Astrocyte (in vitro differentiated cells and primary cell): Measurements from ENCODE around the gene DNAJB1.

Experiments
- EZH2 ChIP-seq: IDR thresholded peaks from 2 replicates; pipeline ENCODE4 v1.6.1; 2012; ENCODE audit warnings: mild to moderate bottlenecking, low read length, inconsistent platforms; ENCODE audit not compliant: insufficient read depth
- TF ChIP-seq, protein P1 (sequence below): IDR thresholded peaks from 2 replicates; pipeline ENCODE4 v1.5.1; 2011; ENCODE audit warnings: low read depth, mild to moderate bottlenecking, inconsistent platforms, low read length, moderate library complexity; ENCODE audit not compliant: insufficient read depth

DNA sequence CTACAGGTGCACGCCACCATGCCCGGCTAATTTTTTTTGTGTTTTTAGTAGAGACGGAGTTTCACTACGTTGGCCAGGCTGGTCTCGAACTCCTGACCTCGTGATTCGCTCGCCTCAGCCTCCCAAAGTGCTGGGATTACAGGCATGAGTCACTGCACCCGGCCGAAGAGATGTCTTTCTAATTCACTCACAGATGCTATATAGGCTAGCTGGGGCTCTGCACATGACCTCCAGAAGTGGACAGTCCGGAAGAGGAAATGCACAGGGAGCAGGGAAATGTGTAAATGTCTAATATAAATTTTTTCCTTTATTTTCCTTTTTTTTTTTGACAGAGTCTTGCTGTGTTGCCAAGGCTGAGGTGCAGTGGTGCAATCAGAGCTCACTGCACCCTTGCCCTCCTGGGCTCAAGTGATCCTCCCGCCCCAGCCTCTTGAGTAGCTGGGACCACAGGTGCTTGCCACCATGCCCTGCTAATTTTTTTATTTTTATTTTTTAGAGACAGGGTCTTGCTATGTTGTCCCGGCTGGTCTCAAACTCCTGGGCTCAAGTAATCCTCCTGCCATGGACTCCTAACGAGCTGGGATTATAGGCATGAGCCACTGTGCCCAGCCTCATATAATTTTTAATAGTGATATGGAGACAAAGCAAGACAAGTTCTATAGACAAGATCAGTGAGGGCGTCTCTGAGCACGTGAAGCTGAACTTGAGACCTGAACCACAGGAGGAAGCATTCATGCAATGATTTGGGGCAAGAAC, 30.6 kb downstream of the DNAJB1 start:
- TF ChIP-seq, protein P1, sequence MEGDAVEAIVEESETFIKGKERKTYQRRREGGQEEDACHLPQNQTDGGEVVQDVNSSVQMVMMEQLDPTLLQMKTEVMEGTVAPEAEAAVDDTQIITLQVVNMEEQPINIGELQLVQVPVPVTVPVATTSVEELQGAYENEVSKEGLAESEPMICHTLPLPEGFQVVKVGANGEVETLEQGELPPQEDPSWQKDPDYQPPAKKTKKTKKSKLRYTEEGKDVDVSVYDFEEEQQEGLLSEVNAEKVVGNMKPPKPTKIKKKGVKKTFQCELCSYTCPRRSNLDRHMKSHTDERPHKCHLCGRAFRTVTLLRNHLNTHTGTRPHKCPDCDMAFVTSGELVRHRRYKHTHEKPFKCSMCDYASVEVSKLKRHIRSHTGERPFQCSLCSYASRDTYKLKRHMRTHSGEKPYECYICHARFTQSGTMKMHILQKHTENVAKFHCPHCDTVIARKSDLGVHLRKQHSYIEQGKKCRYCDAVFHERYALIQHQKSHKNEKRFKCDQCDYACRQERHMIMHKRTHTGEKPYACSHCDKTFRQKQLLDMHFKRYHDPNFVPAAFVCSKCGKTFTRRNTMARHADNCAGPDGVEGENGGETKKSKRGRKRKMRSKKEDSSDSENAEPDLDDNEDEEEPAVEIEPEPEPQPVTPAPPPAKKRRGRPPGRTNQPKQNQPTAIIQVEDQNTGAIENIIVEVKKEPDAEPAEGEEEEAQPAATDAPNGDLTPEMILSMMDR = no peak
- TF ChIP-seq EZH2 = no peak
